H1 (cell line): ENCODE measurements around the gene KIN. TPM values are rescaled to one million over a fixed set of nuclear protein-coding genes. Genes with fewer than 3 reads are reported as not detected.

Experiments used
- CTCF ChIA-PET: fragments of 300-600 bp; sonication (Branson Sonifier 250); formaldehyde crosslinking; loops from one replicate; lab custom pipeline; 2021; ENCODE audit not compliant: partially characterized antibody; lab: Charles Lee
- POLR2A ChIA-PET: fragments of 300-600 bp; sonication (Branson Sonifier 250); formaldehyde crosslinking; loops from one replicate; lab custom pipeline; 2021; ENCODE audit warnings: inconsistent platforms; ENCODE audit not compliant: partially characterized antibody; lab: Charles Lee
- DNase-seq, 2 experiments: peaks; one replicate each; pipeline versions ENCODE4 v3.0.0 to v3.0.0-alpha.2; 2010 to 2022; ENCODE audit warnings: low spot score in 2 of 2, low read depth in 1 of 2, mixed read lengths in 1 of 2
- FAIRE-seq: peaks from 2 replicates; lab custom pipeline; 2011; peaks lifted over from hg19 to GRCh38; lab: Jason Lieb, UNC
- H2AFZ ChIP-seq: 2 replicates; pipeline ENCODE4 v1.8.1; 2012; ENCODE audit warnings: low read length, inconsistent platforms
- H2AK5ac ChIP-seq: 2 replicates; pipeline ENCODE4 v1.6.1; 2013; ENCODE audit warnings: low read depth, low read length
- H2BK120ac ChIP-seq: replicated peaks from 2 replicates; pipeline ENCODE3; 2013; ENCODE audit warnings: low read depth, low read length, inconsistent platforms
- H2BK12ac ChIP-seq: 2 replicates; pipeline ENCODE4 v1.6.1; 2013; ENCODE audit warnings: low read depth, low read length
- H2BK15ac ChIP-seq: 2 replicates; pipeline ENCODE4 v1.6.1; 2013; ENCODE audit warnings: low read length
- H2BK20ac ChIP-seq: 2 replicates; pipeline ENCODE4 v1.6.1; 2013; ENCODE audit warnings: low read length
- H2BK5ac ChIP-seq: 2 replicates; pipeline ENCODE4 v1.6.1; 2013; ENCODE audit warnings: low read depth, low read length
- H3K14ac ChIP-seq: 2 replicates; pipeline ENCODE4 v1.6.1; 2013; ENCODE audit warnings: inconsistent platforms; ENCODE audit not compliant: insufficient read length
- H3K18ac ChIP-seq: 2 replicates; pipeline ENCODE4 v1.6.1; 2013; ENCODE audit warnings: low read length; ENCODE audit errors: extremely low read depth
- H3K23ac ChIP-seq: 2 replicates; pipeline ENCODE4 v1.6.1; 2013; ENCODE audit warnings: inconsistent platforms; ENCODE audit not compliant: insufficient read length
- H3K23me2 ChIP-seq: 2 replicates; pipeline ENCODE4 v1.6.1; 2013; ENCODE audit warnings: low read depth, low read length
- H3K27ac ChIP-seq: 2 replicates; pipeline ENCODE4 v1.6.1; 2011; ENCODE audit warnings: low read depth, low read length, inconsistent platforms
- H3K27me3 ChIP-seq, 4 experiments: replicated peaks in 1 of 4; 1 replicate in 1 of 4; 2 replicates in 3 of 4; pipeline versions ENCODE4 v1.6.1 to v1.8.1; 2011 to 2013; ENCODE audit warnings: low read length in 3 of 4, mild to moderate bottlenecking in 3 of 4, inconsistent platforms in 2 of 4, mixed read lengths in 2 of 4, moderate library complexity in 1 of 4; ENCODE audit not compliant: control insufficient read depth in 3 of 4, insufficient read depth in 3 of 4; ENCODE audit errors: extremely low read depth in 1 of 4
- H3K36me3 ChIP-seq, 4 experiments: 2 replicates each; pipeline versions ENCODE4 v1.6.1 to v1.8.1; 2011 to 2013; ENCODE audit warnings: mild to moderate bottlenecking in 4 of 4, low read length in 3 of 4, moderate library complexity in 2 of 4, control low read depth in 1 of 4, inconsistent platforms in 1 of 4; ENCODE audit not compliant: insufficient read depth in 4 of 4, control insufficient read depth in 2 of 4
- H3K4ac ChIP-seq: replicated peaks from 2 replicates; pipeline ENCODE3; 2013; ENCODE audit warnings: low read length, low read depth, mixed read lengths, inconsistent platforms; ENCODE audit not compliant: insufficient read length
- H3K4me1 ChIP-seq, 4 experiments: replicated peaks in 1 of 4; 1 replicate in 1 of 4; 2 replicates in 3 of 4; pipeline versions ENCODE4 v1.6.1 to v1.8.1; 2011 to 2013; ENCODE audit warnings: low read length in 3 of 4, inconsistent platforms in 2 of 4, mixed read lengths in 1 of 4; ENCODE audit not compliant: insufficient read depth in 4 of 4, control insufficient read depth in 3 of 4
- H3K4me2 ChIP-seq, 2 experiments: 2 replicates each; pipeline versions ENCODE4 v1.6.1 to v1.8.1; 2011 to 2013; ENCODE audit warnings: low read depth in 2 of 2, low read length in 2 of 2, control low read depth in 1 of 2, inconsistent platforms in 1 of 2, mild to moderate bottlenecking in 1 of 2; ENCODE audit not compliant: insufficient read depth in 1 of 2
- H3K4me3 ChIP-seq, 4 experiments: fragments of 200-600, 300-600 bp in 1 of 4; sonication (generic), shearing (Covaris generic), sonication (Bioruptor Twin) in 1 of 4; 2 replicates each; pipeline versions ENCODE4 v1.5.1 to v1.8.1; 2011 to 2016; ENCODE audit warnings: low read length in 4 of 4, low read depth in 3 of 4, control low read depth in 2 of 4, inconsistent platforms in 2 of 4, mild to moderate bottlenecking in 2 of 4, mixed read lengths in 1 of 4, moderate library complexity in 1 of 4; ENCODE audit not compliant: insufficient read depth in 2 of 4; ENCODE audit errors: extremely low read depth in 1 of 4
- H3K56ac ChIP-seq: replicated peaks from 2 replicates; pipeline ENCODE3; 2013; ENCODE audit warnings: low read depth, mild to moderate bottlenecking, mixed read lengths, low read length, inconsistent platforms; ENCODE audit not compliant: insufficient read length
- H3K79me1 ChIP-seq: 2 replicates; pipeline ENCODE4 v1.6.1; 2013; ENCODE audit warnings: low read depth, low read length, control low read depth
- H3K79me2 ChIP-seq, 2 experiments: 2 replicates each; pipeline versions ENCODE4 v1.6.1 to v1.8.1; 2012 to 2013; ENCODE audit warnings: low read length in 2 of 2, mild to moderate bottlenecking in 2 of 2, inconsistent platforms in 1 of 2; ENCODE audit not compliant: insufficient read depth in 2 of 2, control insufficient read depth in 1 of 2
- H3K9ac ChIP-seq, 4 experiments: replicated peaks in 1 of 4; 1 replicate in 1 of 4; 2 replicates in 3 of 4; pipeline versions ENCODE4 v1.6.1 to v1.8.1; 2011 to 2013; ENCODE audit warnings: low read depth in 3 of 4, low read length in 3 of 4, control low read depth in 2 of 4, mild to moderate bottlenecking in 2 of 4, moderate library complexity in 2 of 4, inconsistent platforms in 1 of 4; ENCODE audit errors: extremely low read depth in 1 of 4
- H3K9me3 ChIP-seq, 2 experiments: 2 replicates each; pipeline versions ENCODE4 v1.6.1 to v1.8.1; 2012 to 2013; ENCODE audit warnings: mild to moderate bottlenecking in 2 of 2, moderate library complexity in 2 of 2, control low read depth in 1 of 2, inconsistent platforms in 1 of 2, low read depth in 1 of 2, low read length in 1 of 2, mixed read lengths in 1 of 2; ENCODE audit not compliant: insufficient read depth in 2 of 2
- H4K20me1 ChIP-seq, 2 experiments: replicated peaks in 1 of 2; 2 replicates each; pipeline versions ENCODE3 to v1.8.1; 2011 to 2013; ENCODE audit warnings: inconsistent platforms in 2 of 2, low read length in 2 of 2, mild to moderate bottlenecking in 1 of 2; ENCODE audit not compliant: insufficient read depth in 2 of 2, control insufficient read depth in 1 of 2
- H4K5ac ChIP-seq: 2 replicates; pipeline ENCODE4 v1.6.1; 2013; ENCODE audit warnings: low read length, low read depth, mixed read lengths, inconsistent platforms; ENCODE audit not compliant: insufficient read length
- H4K8ac ChIP-seq: 2 replicates; pipeline ENCODE4 v1.8.0; 2013; ENCODE audit warnings: mild to moderate bottlenecking, moderate library complexity, low read length, inconsistent platforms; ENCODE audit not compliant: insufficient read depth; ENCODE audit errors: extremely low read depth
- H4K91ac ChIP-seq: replicated peaks from 2 replicates; pipeline ENCODE3; 2013; ENCODE audit warnings: low read length, mixed read lengths, inconsistent platforms; ENCODE audit not compliant: insufficient read length
- BACH1 ChIP-seq: IDR thresholded peaks from 2 replicates; pipeline ENCODE4 v1.6.1; 2012; ENCODE audit warnings: low read length, improper control_type of control experiment
- BRCA1 ChIP-seq: IDR thresholded peaks from 2 replicates; pipeline ENCODE4 v1.6.1; 2012; ENCODE audit warnings: low read depth, low read length, improper control_type of control experiment
- CHD1 ChIP-seq: IDR thresholded peaks from 2 replicates; pipeline ENCODE4 v1.6.1; 2012; ENCODE audit warnings: low read depth, low read length, improper control_type of control experiment
- SIN3A ChIP-seq, 2 experiments: IDR thresholded peaks in 1 of 2; conservative IDR thresholded peaks in 1 of 2; 2 replicates each; pipeline ENCODE4 v1.6.1; 2011 to 2012; ENCODE audit warnings: low read length in 2 of 2, improper control_type of control experiment in 1 of 2, low read depth in 1 of 2, mild to moderate bottlenecking in 1 of 2
- TBP ChIP-seq: IDR thresholded peaks from 2 replicates; pipeline ENCODE4 v1.6.1; 2011; ENCODE audit warnings: low read depth, low read length, improper control_type of control experiment
- WGBS, 2 experiments: shearing (Covaris generic) in 1 of 2; methylation state at CpG; one replicate each; pipeline versions ENCODE4 v1.1.6 to v1.1.7; 2013 to 2015; ENCODE audit warnings: low lambda C conversion rate in 2 of 2, mixed read lengths in 2 of 2, inconsistent platforms in 1 of 2, low coverage in 1 of 2, missing lambda C conversion rate in 1 of 2; ENCODE audit not compliant: insufficient replicate concordance in 2 of 2, insufficient coverage in 1 of 2, insufficient read length in 1 of 2; ENCODE audit errors: extremely low coverage in 1 of 2, missing lambda C conversion rate in 1 of 2; 5-methylcytosine and 5-hydroxymethylcytosine counted together
- polyA plus RNA-seq, 7 experiments: library from polyadenylated mRNA; depleted of rRNA in 3 of 7; stranded (reverse) in 5 of 7; unstranded in 2 of 7; fragments of >200 nt in 5 of 7; fragments of 200-250 nt in 2 of 7; gene quantifications; 1 replicate in 5 of 7; 2 replicates in 1 of 7; 4 replicates in 1 of 7; pipeline versions ENCODE4 v1.2.1 to v1.2.3, GENCODE V29; 2011 to 2013; ENCODE audit warnings: missing spikeins in 2 of 7, mixed read lengths in 2 of 7
- total RNA-seq: library from RNA; stranded (reverse); fragmentation: NEBNext Ultra II Directional; extraction: Animal tissue kit (Norgen Biotek cat#: 25700); gene quantifications from 2 replicates; pipeline ENCODE4 v1.2.1, GENCODE V29; 2021
- TF ChIP-seq, protein P1 (sequence below), 3 experiments: IDR thresholded peaks; 1 replicate in 2 of 3; 2 replicates in 1 of 3; pipeline versions ENCODE4 v1.5.1 to v1.6.1; 2011; ENCODE audit warnings: low read length in 3 of 3, mild to moderate bottlenecking in 3 of 3, inconsistent platforms in 2 of 3, low read depth in 1 of 3, moderate library complexity in 1 of 3; ENCODE audit not compliant: insufficient read depth in 1 of 3; ENCODE audit errors: control extremely low read depth in 1 of 3
- TF ChIP-seq, protein P2 (sequence below): IDR thresholded peaks from 2 replicates; pipeline ENCODE4 v1.6.1; 2012; ENCODE audit warnings: low read length, inconsistent platforms
- TF ChIP-seq, protein P3 (sequence below): IDR thresholded peaks from 2 replicates; pipeline ENCODE4 v1.6.1; 2012; ENCODE audit warnings: inconsistent platforms

KIN gene
- total and polyA plus RNA-seq, 2 of the 8 experiments (the other 6 are each of a cell fraction or from before 2014, with no cell fraction given) = 3.7 to 16.5 TPM

DNA sequence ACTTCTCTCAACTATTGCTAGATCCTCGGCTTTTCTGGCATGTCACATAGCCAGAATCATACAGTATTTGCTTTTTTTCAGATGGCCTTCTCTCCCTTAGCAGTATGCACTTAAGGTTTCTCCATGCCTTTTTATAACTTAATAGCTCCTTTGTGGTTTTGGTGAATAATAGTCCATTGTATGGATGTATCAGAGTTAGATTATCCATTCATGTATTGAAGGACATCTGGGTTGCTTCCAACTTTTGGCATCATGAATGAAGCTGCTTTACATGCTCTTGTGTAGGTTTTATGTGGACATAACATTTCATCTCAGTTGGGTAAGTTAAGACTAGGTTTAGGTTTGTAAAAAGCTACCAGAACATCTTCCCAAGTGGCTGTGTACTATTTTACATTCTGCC lies 4.7 kb upstream of the KIN start:
- Histone ChIP-seq H4K5ac (no peak overlapping the region), H2BK15ac (no peak overlapping the region), H3K4me2 (no peak overlapping the region), H3K4me3 (no peak overlapping the region), H2BK12ac (no peak overlapping the region), H3K4ac (no peak overlapping the region), H2AK5ac (no peak overlapping the region), H2BK120ac (no peak overlapping the region), H3K4me1 (peaks cover 0 to 3% (median 1%) of the 10 kb centered on the region in 4 experiments; a peak in 4 of 7 replicates), H4K20me1 (peaks cover 8% of the 10 kb centered on the region in 2 experiments), H2BK20ac (no peak overlapping the region), H2BK5ac (no peak overlapping the region), H3K9me3 (no peaks in the 10 kb centered on the region), H4K91ac (no peak overlapping the region), H3K9ac (no peak overlapping the region), H3K56ac (no peak overlapping the region), H3K79me2 (peaks cover 11 to 83% of the 10 kb centered on the region in 2 experiments), H3K18ac (no peak overlapping the region), H3K27me3 (no peaks in the 10 kb centered on the region), H4K8ac (no peak overlapping the region), H3K14ac (no peak overlapping the region), H3K27ac (no peak overlapping the region), H3K79me1 (peaks cover 2% of the 10 kb centered on the region; the same call in 1 of the 2 replicates), H3K23me2 (0 out of 2 replicates have a peak, but pooled peaks cover 6% of the 10 kb centered on the region), H3K23ac (no peak overlapping the region), H2AFZ (no peak overlapping the region), H3K36me3 (peaks cover 6 to 28% (median 7%) of the 10 kb centered on the region in 4 experiments)
- FAIRE-seq = no peak
- CTCF ChIA-PET = interaction anchor here (0.6 to 1.3 kb wide), 2 partner anchors 21 to 35 kb away, joined by 3 to 5 read pairs; no protein-coding TSS in a partner anchor
- no peak for DNase-seq
- WGBS, 2 experiments = 81% methylated on average over 1 of the region's 1 CpG; no CpG with 5 or more reads in 1 of the 2 experiments
- POLR2A ChIA-PET = interaction anchor here (0.7 to 1.8 kb wide), 2 partner anchors 20 to 25 kb away, joined by 4 to 7 read pairs; partner anchors contain the start of gene TAF3
- TF ChIP-seq BACH1 (no peak), TBP (no peak), CHD1 (no peak), BRCA1 (no peak), SIN3A (conservative IDR thresholded peaks at IDR 0.05 in 1 of 2, IDR thresholded peaks at IDR 0.05 in 1 of 2; ENCODE audit: low read depth in 1 of 2, low read length in 2 of 2) (no peak)
- TF ChIP-seq, protein P1, sequence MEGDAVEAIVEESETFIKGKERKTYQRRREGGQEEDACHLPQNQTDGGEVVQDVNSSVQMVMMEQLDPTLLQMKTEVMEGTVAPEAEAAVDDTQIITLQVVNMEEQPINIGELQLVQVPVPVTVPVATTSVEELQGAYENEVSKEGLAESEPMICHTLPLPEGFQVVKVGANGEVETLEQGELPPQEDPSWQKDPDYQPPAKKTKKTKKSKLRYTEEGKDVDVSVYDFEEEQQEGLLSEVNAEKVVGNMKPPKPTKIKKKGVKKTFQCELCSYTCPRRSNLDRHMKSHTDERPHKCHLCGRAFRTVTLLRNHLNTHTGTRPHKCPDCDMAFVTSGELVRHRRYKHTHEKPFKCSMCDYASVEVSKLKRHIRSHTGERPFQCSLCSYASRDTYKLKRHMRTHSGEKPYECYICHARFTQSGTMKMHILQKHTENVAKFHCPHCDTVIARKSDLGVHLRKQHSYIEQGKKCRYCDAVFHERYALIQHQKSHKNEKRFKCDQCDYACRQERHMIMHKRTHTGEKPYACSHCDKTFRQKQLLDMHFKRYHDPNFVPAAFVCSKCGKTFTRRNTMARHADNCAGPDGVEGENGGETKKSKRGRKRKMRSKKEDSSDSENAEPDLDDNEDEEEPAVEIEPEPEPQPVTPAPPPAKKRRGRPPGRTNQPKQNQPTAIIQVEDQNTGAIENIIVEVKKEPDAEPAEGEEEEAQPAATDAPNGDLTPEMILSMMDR (IDR thresholded peaks at IDR 0.05; ENCODE audit: control extremely low read depth in 1 of 3, insufficient read depth in 1 of 3, low read depth in 1 of 3, low read length in 3 of 3) = no peak
- TF ChIP-seq, protein P2, sequence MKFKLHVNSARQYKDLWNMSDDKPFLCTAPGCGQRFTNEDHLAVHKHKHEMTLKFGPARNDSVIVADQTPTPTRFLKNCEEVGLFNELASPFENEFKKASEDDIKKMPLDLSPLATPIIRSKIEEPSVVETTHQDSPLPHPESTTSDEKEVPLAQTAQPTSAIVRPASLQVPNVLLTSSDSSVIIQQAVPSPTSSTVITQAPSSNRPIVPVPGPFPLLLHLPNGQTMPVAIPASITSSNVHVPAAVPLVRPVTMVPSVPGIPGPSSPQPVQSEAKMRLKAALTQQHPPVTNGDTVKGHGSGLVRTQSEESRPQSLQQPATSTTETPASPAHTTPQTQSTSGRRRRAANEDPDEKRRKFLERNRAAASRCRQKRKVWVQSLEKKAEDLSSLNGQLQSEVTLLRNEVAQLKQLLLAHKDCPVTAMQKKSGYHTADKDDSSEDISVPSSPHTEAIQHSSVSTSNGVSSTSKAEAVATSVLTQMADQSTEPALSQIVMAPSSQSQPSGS = no peak
- TF ChIP-seq, protein P3, sequence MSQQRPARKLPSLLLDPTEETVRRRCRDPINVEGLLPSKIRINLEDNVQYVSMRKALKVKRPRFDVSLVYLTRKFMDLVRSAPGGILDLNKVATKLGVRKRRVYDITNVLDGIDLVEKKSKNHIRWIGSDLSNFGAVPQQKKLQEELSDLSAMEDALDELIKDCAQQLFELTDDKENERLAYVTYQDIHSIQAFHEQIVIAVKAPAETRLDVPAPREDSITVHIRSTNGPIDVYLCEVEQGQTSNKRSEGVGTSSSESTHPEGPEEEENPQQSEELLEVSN = no peak
